HG03575 (cell line): ENCODE measurements around the gene LMX1B.

ENCODE experiments used
- ATAC-seq: cut with Tn5 transposase; IDR thresholded peaks from one replicate; pipeline ENCODE4 v1.9.1; 2021; ENCODE audit not compliant: unreplicated experiment, insufficient number of reproducible peaks, low FRiP score; ENCODE audit errors: extremely low read depth

The LMX1B gene

GRCh38 chr9:126670270-126670669 is 56.5 kb downstream of the LMX1B start:
- ATAC-seq, result no peak

GRCh38 chr9:126671381-126671831 is 57.7 kb downstream of the LMX1B start:
- no peak for ATAC-seq

GRCh38 chr9:126671983-126672382 is 58.3 kb downstream of the LMX1B start:
- no peak for ATAC-seq

- no peak for ATAC-seq
Measured at GRCh38 chr9:126672634-126673284, 59.0 kb downstream of the LMX1B start.

- no peak for ATAC-seq
Measured at GRCh38 chr9:126673689-126674364, 60.1 kb downstream of the LMX1B start.

GRCh38 chr9:126674365-126675146 is 60.8 kb downstream of the LMX1B start:
- no peak for ATAC-seq

GRCh38 chr9:126675147-126675467 is 61.4 kb downstream of the LMX1B start:
- no peak for ATAC-seq

- ATAC-seq, result no peak
Measured at GRCh38 chr9:126676102-126676684, 62.5 kb downstream of the LMX1B start.

- no peak for ATAC-seq
Measured at GRCh38 chr9:126676685-126677143, 63.0 kb downstream of the LMX1B start.

- no peak for ATAC-seq
Measured at GRCh38 chr9:126677188-126678084, 63.7 kb downstream of the LMX1B start.

GRCh38 chr9:126678989-126679388 is 65.3 kb downstream of the LMX1B start:
- ATAC-seq, result no peak

GRCh38 chr9:126681336-126681735 is 67.6 kb downstream of the LMX1B start:
- no peak for ATAC-seq

- no peak for ATAC-seq
Measured at GRCh38 chr9:126682113-126682810, 68.5 kb downstream of the LMX1B start.

GRCh38 chr9:126682928-126683697 is 69.4 kb downstream of the LMX1B start:
- ATAC-seq, result no peak

- ATAC-seq, result no peak
Measured at GRCh38 chr9:126683698-126684044, 69.9 kb downstream of the LMX1B start.

- ATAC-seq, result no peak
Measured at GRCh38 chr9:126684345-126684744, 70.6 kb downstream of the LMX1B start.

GRCh38 chr9:126684965-126685465 is 71.3 kb downstream of the LMX1B start:
- no peak for ATAC-seq
